CMK (cell line): Measurements from ENCODE around the gene CAPN7.
A peak's percentile ranks its signal among the peaks of the same experiment; 100 is the strongest.
"Not testable (repeated sequence)": the region's sequence is repeated elsewhere in the genome, so short reads cannot be mapped to it uniquely, and the experiment has no call there.

Experiments used
- DNase-seq: peaks from one replicate; pipeline ENCODE4 v3.0.0-alpha.2; 2010; ENCODE audit warnings: low read depth

CAPN7 gene

GRCh38 chr3:15205934-15206661, at the start of gene CAPN7:
CAPN7 (plus strand) TSS chr3:15206246; CDS start chr3:15206496, 250 bp downstream.
- peak; percentile 90 for DNase-seq

- DNase-seq, result no peak
Observed at GRCh38 chr3:15157441-15157840, 48.6 kb upstream of the CAPN7 start.

- DNase-seq, result no peak
Observed at GRCh38 chr3:15159501-15160136, 46.4 kb upstream of the CAPN7 start.

- no peak for DNase-seq
Observed at GRCh38 chr3:15160662-15161061, 45.4 kb upstream of the CAPN7 start.

- no peak for DNase-seq
Observed at GRCh38 chr3:15161133-15161532, 44.9 kb upstream of the CAPN7 start.

- not testable (repeated sequence) for DNase-seq
Observed at GRCh38 chr3:15163656-15164055, 42.4 kb upstream of the CAPN7 start.

GRCh38 chr3:15164340-15164739, 41.7 kb upstream of the CAPN7 start:
- DNase-seq, result no peak

GRCh38 chr3:15165061-15165460, 41.0 kb upstream of the CAPN7 start:
- DNase-seq, result no peak

- DNase-seq, result not testable (repeated sequence)
Observed at GRCh38 chr3:15166391-15166790, 39.7 kb upstream of the CAPN7 start.

GRCh38 chr3:15171096-15171495, 35.0 kb upstream of the CAPN7 start:
- DNase-seq, result no peak

GRCh38 chr3:15172806-15173205, 33.2 kb upstream of the CAPN7 start:
- no peak for DNase-seq

- DNase-seq, result no peak
Observed at GRCh38 chr3:15174953-15175352, 31.1 kb upstream of the CAPN7 start.

GRCh38 chr3:15175605-15176004, 30.4 kb upstream of the CAPN7 start:
- DNase-seq, result no peak

GRCh38 chr3:15180042-15180611, 25.9 kb upstream of the CAPN7 start:
- DNase-seq, result no peak

GRCh38 chr3:15181511-15181910, 24.5 kb upstream of the CAPN7 start:
- DNase-seq, result no peak

GRCh38 chr3:15181963-15182362, 24.1 kb upstream of the CAPN7 start:
- no peak for DNase-seq

GRCh38 chr3:15183011-15183410, 23.0 kb upstream of the CAPN7 start:
- no peak for DNase-seq

- no peak for DNase-seq
Observed at GRCh38 chr3:15185404-15185803, 20.6 kb upstream of the CAPN7 start.

- DNase-seq, result no peak
Observed at GRCh38 chr3:15186101-15186476, 20.0 kb upstream of the CAPN7 start.

- DNase-seq, result not testable (repeated sequence)
Observed at GRCh38 chr3:15186477-15187164, 19.4 kb upstream of the CAPN7 start.

- no peak for DNase-seq
Observed at GRCh38 chr3:15197340-15198029, 8.6 kb upstream of the CAPN7 start.

GRCh38 chr3:15198686-15199085, 7.4 kb upstream of the CAPN7 start:
- no peak for DNase-seq
